ENCODE data around the gene EPHB1.

The EPHB1 gene

GRCh38 chr3:134872440-134873388 lies 77.7 kb downstream of the EPHB1 start:
- Histone ChIP-seq H3K79me2 (ENCODE audit: control insufficient read depth, insufficient read depth, low read length) (no peaks in the 10 kb centered on the region), H4K5ac (ENCODE audit: low read length) (no peak overlapping the region), H3K18ac (ENCODE audit: low read length) (no peak overlapping the region), H3K36me3 (ENCODE audit: control insufficient read depth, insufficient read depth, low read length) (no peaks in the 10 kb centered on the region), H4K8ac (ENCODE audit: low read depth, low read length) (no peak overlapping the region), H3K23ac (ENCODE audit: low read length) (no peak overlapping the region), H3K4me2 (ENCODE audit: low read length) (no peak overlapping the region), H2BK120ac (ENCODE audit: low read depth, low read length) (no peak overlapping the region), H3K56ac (ENCODE audit: low read length) (no peak overlapping the region), H3K9ac (ENCODE audit: low read length) (no peak overlapping the region), H3K4me1 (ENCODE audit: control insufficient read depth, low read depth, low read length) (no peaks in the 10 kb centered on the region), H2BK5ac (ENCODE audit: low read length) (no peak overlapping the region), H3K4ac (ENCODE audit: low read depth, low read length) (no peak overlapping the region), H3K27ac (ENCODE audit: low read depth, low read length) (no peak overlapping the region), H3K27me3 (ENCODE audit: insufficient read depth, low read length, poor library complexity) (no peaks in the 10 kb centered on the region), H2BK15ac (replicated peaks; ENCODE audit: low read depth) (no peak overlapping the region), H2AK5ac (ENCODE audit: low read length) (no peak overlapping the region), H3K79me1 (ENCODE audit: low read length) (no peaks in the 10 kb centered on the region), H3K4me3 (ENCODE audit: low read length) (no peak overlapping the region)
- no CpG with 5 or more reads among the region's 8 CpGs for WGBS (ENCODE audit: extremely low coverage, insufficient coverage, low lambda C conversion rate)
- DNase-seq = no peak

- Histone ChIP-seq H3K27ac (ENCODE audit: low read depth, low read length) (no peak overlapping the region), H3K4me3 (ENCODE audit: low read length) (no peak overlapping the region)
These were observed 78.7 kb downstream of the EPHB1 start for GRCh38 chr3:134873789-134874188.

GRCh38 chr3:134874737-134875413 lies 79.8 kb downstream of the EPHB1 start:
- no peak for DNase-seq
- Histone ChIP-seq H3K4me1 (ENCODE audit: control insufficient read depth, low read depth, low read length) (no peaks in the 10 kb centered on the region), H3K4me2 (ENCODE audit: low read length) (no peak overlapping the region), H3K18ac (ENCODE audit: low read length) (no peak overlapping the region), H3K56ac (ENCODE audit: low read length) (no peak overlapping the region), H3K27ac (ENCODE audit: low read depth, low read length) (no peak overlapping the region), H4K8ac (ENCODE audit: low read depth, low read length) (no peak overlapping the region), H3K23ac (ENCODE audit: low read length) (no peak overlapping the region), H2AK5ac (ENCODE audit: low read length) (no peak overlapping the region), H3K4me3 (ENCODE audit: low read length) (no peak overlapping the region), H4K5ac (ENCODE audit: low read length) (no peak overlapping the region), H3K9ac (ENCODE audit: low read length) (no peak overlapping the region), H3K79me2 (ENCODE audit: control insufficient read depth, insufficient read depth, low read length) (no peaks in the 10 kb centered on the region), H3K36me3 (ENCODE audit: control insufficient read depth, insufficient read depth, low read length) (no peaks in the 10 kb centered on the region), H2BK15ac (replicated peaks; ENCODE audit: low read depth) (no peak overlapping the region), H2BK5ac (ENCODE audit: low read length) (no peak overlapping the region), H3K4ac (ENCODE audit: low read depth, low read length) (no peak overlapping the region), H2BK120ac (ENCODE audit: low read depth, low read length) (no peak overlapping the region), H3K79me1 (ENCODE audit: low read length) (no peaks in the 10 kb centered on the region), H3K27me3 (ENCODE audit: insufficient read depth, low read length, poor library complexity) (no peaks in the 10 kb centered on the region)
- no CpG with 5 or more reads among the region's 10 CpGs for WGBS (ENCODE audit: extremely low coverage, insufficient coverage, low lambda C conversion rate)

More at GRCh38 chr3:134873789-134874188, 78.7 kb downstream of the EPHB1 start:
- no peaks in the 10 kb centered on the region for H3K36me3 ChIP-seq (ENCODE audit: control insufficient read depth, insufficient read depth, low read length)
- DNase-seq = no peak
- no peak overlapping the region for H3K56ac ChIP-seq (ENCODE audit: low read length)
- no peak overlapping the region for H3K4ac ChIP-seq (ENCODE audit: low read depth, low read length)
- no CpG with 5 or more reads among the region's 1 CpG for WGBS (ENCODE audit: extremely low coverage, insufficient coverage, low lambda C conversion rate)
- H3K79me2 ChIP-seq (ENCODE audit: control insufficient read depth, insufficient read depth, low read length) = no peaks in the 10 kb centered on the region
- no peak overlapping the region for H4K8ac ChIP-seq (ENCODE audit: low read depth, low read length)
- H3K4me1 ChIP-seq (ENCODE audit: control insufficient read depth, low read depth, low read length) = no peaks in the 10 kb centered on the region
- H2BK5ac ChIP-seq (ENCODE audit: low read length) = no peak overlapping the region
- no peak overlapping the region for H2BK120ac ChIP-seq (ENCODE audit: low read depth, low read length)
- no peak overlapping the region for H3K4me2 ChIP-seq (ENCODE audit: low read length)
- H4K5ac ChIP-seq (ENCODE audit: low read length) = no peak overlapping the region
- no peaks in the 10 kb centered on the region for H3K27me3 ChIP-seq (ENCODE audit: insufficient read depth, low read length, poor library complexity)
- no peak overlapping the region for H3K23ac ChIP-seq (ENCODE audit: low read length)
- no peaks in the 10 kb centered on the region for H3K79me1 ChIP-seq (ENCODE audit: low read length)
- H3K18ac ChIP-seq (ENCODE audit: low read length) = no peak overlapping the region
- H3K9ac ChIP-seq (ENCODE audit: low read length) = no peak overlapping the region
- no peak overlapping the region for H2BK15ac ChIP-seq (replicated peaks; ENCODE audit: low read depth)
- H2AK5ac ChIP-seq (ENCODE audit: low read length) = no peak overlapping the region

- no peaks in the 10 kb centered on the region for H3K4me1 ChIP-seq (ENCODE audit: control insufficient read depth, low read depth, low read length)
- H2AK5ac ChIP-seq (ENCODE audit: low read length) = no peak overlapping the region
- no peak overlapping the region for H3K4ac ChIP-seq (ENCODE audit: low read depth, low read length)
- no peaks in the 10 kb centered on the region for H3K79me2 ChIP-seq (ENCODE audit: control insufficient read depth, insufficient read depth, low read length)
- no peak overlapping the region for H2BK5ac ChIP-seq (ENCODE audit: low read length)
- no peak overlapping the region for H3K23ac ChIP-seq (ENCODE audit: low read length)
- H4K5ac ChIP-seq (ENCODE audit: low read length) = no peak overlapping the region
- no peak for DNase-seq
- no peak overlapping the region for H3K9ac ChIP-seq (ENCODE audit: low read length)
- no peak overlapping the region for H2BK120ac ChIP-seq (ENCODE audit: low read depth, low read length)
- no peaks in the 10 kb centered on the region for H3K79me1 ChIP-seq (ENCODE audit: low read length)
- H4K8ac ChIP-seq (ENCODE audit: low read depth, low read length) = no peak overlapping the region
- no peak overlapping the region for H3K56ac ChIP-seq (ENCODE audit: low read length)
- WGBS (ENCODE audit: extremely low coverage, insufficient coverage, low lambda C conversion rate) = no CpG with 5 or more reads among the region's 2 CpGs
- H3K4me2 ChIP-seq (ENCODE audit: low read length) = no peak overlapping the region
- H2BK15ac ChIP-seq (replicated peaks; ENCODE audit: low read depth) = no peak overlapping the region
- no peak overlapping the region for H3K4me3 ChIP-seq (ENCODE audit: low read length)
- no peak overlapping the region for H3K27ac ChIP-seq (ENCODE audit: low read depth, low read length)
- no peaks in the 10 kb centered on the region for H3K36me3 ChIP-seq (ENCODE audit: control insufficient read depth, insufficient read depth, low read length)
- H3K27me3 ChIP-seq (ENCODE audit: insufficient read depth, low read length, poor library complexity) = no peaks in the 10 kb centered on the region
- H3K18ac ChIP-seq (ENCODE audit: low read length) = no peak overlapping the region
These were observed 81.8 kb downstream of the EPHB1 start for GRCh38 chr3:134876836-134877235.

- no peak for DNase-seq
- Histone ChIP-seq H2BK15ac (replicated peaks; ENCODE audit: low read depth) (no peak overlapping the region), H3K18ac (ENCODE audit: low read length) (no peak overlapping the region), H3K79me1 (ENCODE audit: low read length) (no peaks in the 10 kb centered on the region), H3K36me3 (ENCODE audit: control insufficient read depth, insufficient read depth, low read length) (no peaks in the 10 kb centered on the region), H3K4me1 (ENCODE audit: control insufficient read depth, low read depth, low read length) (no peaks in the 10 kb centered on the region), H2BK5ac (ENCODE audit: low read length) (no peak overlapping the region), H3K27ac (ENCODE audit: low read depth, low read length) (no peak overlapping the region), H3K4ac (ENCODE audit: low read depth, low read length) (no peak overlapping the region), H3K23ac (ENCODE audit: low read length) (no peak overlapping the region), H2AK5ac (ENCODE audit: low read length) (no peak overlapping the region), H3K79me2 (ENCODE audit: control insufficient read depth, insufficient read depth, low read length) (no peaks in the 10 kb centered on the region), H3K56ac (ENCODE audit: low read length) (no peak overlapping the region), H3K4me3 (ENCODE audit: low read length) (no peak overlapping the region), H3K4me2 (ENCODE audit: low read length) (no peak overlapping the region), H4K8ac (ENCODE audit: low read depth, low read length) (no peak overlapping the region), H4K5ac (ENCODE audit: low read length) (no peak overlapping the region), H2BK120ac (ENCODE audit: low read depth, low read length) (no peak overlapping the region), H3K27me3 (ENCODE audit: insufficient read depth, low read length, poor library complexity) (no peaks in the 10 kb centered on the region), H3K9ac (ENCODE audit: low read length) (no peak overlapping the region)
- no CpG with 5 or more reads among the region's 5 CpGs for WGBS (ENCODE audit: extremely low coverage, insufficient coverage, low lambda C conversion rate)
These were observed 82.7 kb downstream of the EPHB1 start for GRCh38 chr3:134877788-134878187.

Data from mesendoderm (in vitro differentiated cells).